ENCODE measurements around the gene UBE2G1. TPM values are rescaled to one million over a fixed set of nuclear protein-coding genes. Genes with fewer than 3 reads are reported as not detected.

Gene UBE2G1
- total RNA-seq, 4 donors from 2014 or later: 26.4 to 54.1 (median 35.7) TPM

- Histone ChIP-seq H3K9me3 (no peaks in the 10 kb centered on the region), H3K4me3 (no peak overlapping the region), H3K27me3 (no peaks in the 10 kb centered on the region), H3K36me3 (no peaks in the 10 kb centered on the region), H3K27ac (no peak overlapping the region), H3K4me1 (peaks cover 0 to 7% (median 0%) of the 10 kb centered on the region in 4 donors)
- no peak for TF ChIP-seq CTCF (IDR thresholded peaks at IDR 0.05)
- TF ChIP-seq POLR2A (IDR thresholded peaks at IDR 0.05): no peak
- DNase-seq: no peak
These were observed 49.8 kb downstream of the UBE2G1 start for GRCh38 chr17:4316648-4317047.

- no peak overlapping the region for H3K4me3 ChIP-seq
- H3K27me3 ChIP-seq: no peaks in the 10 kb centered on the region
- no peak for TF ChIP-seq CTCF (IDR thresholded peaks at IDR 0.05)
- TF ChIP-seq POLR2A (IDR thresholded peaks at IDR 0.05): no peak
- H3K4me1 ChIP-seq: peaks cover 0 to 21% (median 3%) of the 10 kb centered on the region in 4 donors
- H3K9me3 ChIP-seq: no peaks in the 10 kb centered on the region
- H3K27ac ChIP-seq: no peak overlapping the region
- DNase-seq: no peak
- no peaks in the 10 kb centered on the region for H3K36me3 ChIP-seq
These were observed 51.9 kb downstream of the UBE2G1 start for GRCh38 chr17:4314618-4315017.

- TF ChIP-seq CTCF (IDR thresholded peaks at IDR 0.05) (no peak), POLR2A (IDR thresholded peaks at IDR 0.05) (no peak)
- H3K4me3 ChIP-seq: no peak overlapping the region
- no peak for DNase-seq
- H3K36me3 ChIP-seq: no peaks in the 10 kb centered on the region
- no peaks in the 10 kb centered on the region for H3K9me3 ChIP-seq
- H3K27ac ChIP-seq: no peak overlapping the region
- H3K4me1 ChIP-seq: peaks cover 0 to 21% (median 3%) of the 10 kb centered on the region in 4 donors
- no peaks in the 10 kb centered on the region for H3K27me3 ChIP-seq
These were observed 52.3 kb downstream of the UBE2G1 start for GRCh38 chr17:4314179-4314578.

- Histone ChIP-seq H3K4me3 (no peak overlapping the region), H3K36me3 (no peaks in the 10 kb centered on the region), H3K27ac (no peak overlapping the region), H3K4me1 (peaks cover 0 to 26% (median 3%) of the 10 kb centered on the region in 4 donors), H3K9me3 (no peaks in the 10 kb centered on the region), H3K27me3 (no peaks in the 10 kb centered on the region)
- no peak for TF ChIP-seq POLR2A (IDR thresholded peaks at IDR 0.05)
- no peak for TF ChIP-seq CTCF (IDR thresholded peaks at IDR 0.05)
- no peak for DNase-seq
These were observed 53.0 kb downstream of the UBE2G1 start for GRCh38 chr17:4313221-4314114.

- Histone ChIP-seq H3K27ac (no peak overlapping the region), H3K36me3 (peaks cover 0 to 12% (median 0%) of the 10 kb centered on the region in 3 donors), H3K4me3 (no peak overlapping the region), H3K27me3 (no peaks in the 10 kb centered on the region), H3K9me3 (no peaks in the 10 kb centered on the region), H3K4me1 (peaks cover 0 to 19% (median 3%) of the 10 kb centered on the region in 4 donors)
- no peak for DNase-seq
- TF ChIP-seq CTCF (IDR thresholded peaks at IDR 0.05) (no peak), POLR2A (IDR thresholded peaks at IDR 0.05) (no peak)
These were observed 56.0 kb downstream of the UBE2G1 start for GRCh38 chr17:4310354-4311060.

All from Peyer's patch (tissue), 4 donors.